ENCODE data around the gene RBFOX2.
"Not testable (repeated sequence)": the region's sequence is repeated elsewhere in the genome, so short reads cannot be mapped to it uniquely, and the experiment has no call there.

RBFOX2 gene

DNA sequence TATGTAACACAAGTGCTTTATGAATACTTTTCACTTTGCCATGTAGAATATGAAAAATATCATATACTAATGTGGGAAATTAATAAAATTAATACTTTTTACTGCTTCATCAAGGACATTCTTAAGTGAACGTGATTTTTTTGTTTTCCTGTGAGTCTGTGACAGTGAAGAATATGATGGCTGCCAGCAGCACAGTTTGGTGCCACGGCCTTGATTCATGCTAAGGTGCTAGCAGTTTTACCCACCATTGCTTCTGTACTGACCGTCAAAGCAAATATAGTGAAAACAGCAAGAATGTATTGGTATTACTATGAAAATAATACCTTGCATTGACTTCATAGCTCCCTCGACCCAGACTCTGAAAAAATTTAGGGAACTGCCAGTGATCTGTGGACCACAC, 231.2 kb downstream of the RBFOX2 start:
- DNase-seq (ENCODE audit: extremely low read depth, low read depth), result no peak
- TF ChIP-seq, protein P1, sequence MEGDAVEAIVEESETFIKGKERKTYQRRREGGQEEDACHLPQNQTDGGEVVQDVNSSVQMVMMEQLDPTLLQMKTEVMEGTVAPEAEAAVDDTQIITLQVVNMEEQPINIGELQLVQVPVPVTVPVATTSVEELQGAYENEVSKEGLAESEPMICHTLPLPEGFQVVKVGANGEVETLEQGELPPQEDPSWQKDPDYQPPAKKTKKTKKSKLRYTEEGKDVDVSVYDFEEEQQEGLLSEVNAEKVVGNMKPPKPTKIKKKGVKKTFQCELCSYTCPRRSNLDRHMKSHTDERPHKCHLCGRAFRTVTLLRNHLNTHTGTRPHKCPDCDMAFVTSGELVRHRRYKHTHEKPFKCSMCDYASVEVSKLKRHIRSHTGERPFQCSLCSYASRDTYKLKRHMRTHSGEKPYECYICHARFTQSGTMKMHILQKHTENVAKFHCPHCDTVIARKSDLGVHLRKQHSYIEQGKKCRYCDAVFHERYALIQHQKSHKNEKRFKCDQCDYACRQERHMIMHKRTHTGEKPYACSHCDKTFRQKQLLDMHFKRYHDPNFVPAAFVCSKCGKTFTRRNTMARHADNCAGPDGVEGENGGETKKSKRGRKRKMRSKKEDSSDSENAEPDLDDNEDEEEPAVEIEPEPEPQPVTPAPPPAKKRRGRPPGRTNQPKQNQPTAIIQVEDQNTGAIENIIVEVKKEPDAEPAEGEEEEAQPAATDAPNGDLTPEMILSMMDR (IDR thresholded peaks at IDR 0.05; ENCODE audit: low read depth, low read length), result no peak

DNA sequence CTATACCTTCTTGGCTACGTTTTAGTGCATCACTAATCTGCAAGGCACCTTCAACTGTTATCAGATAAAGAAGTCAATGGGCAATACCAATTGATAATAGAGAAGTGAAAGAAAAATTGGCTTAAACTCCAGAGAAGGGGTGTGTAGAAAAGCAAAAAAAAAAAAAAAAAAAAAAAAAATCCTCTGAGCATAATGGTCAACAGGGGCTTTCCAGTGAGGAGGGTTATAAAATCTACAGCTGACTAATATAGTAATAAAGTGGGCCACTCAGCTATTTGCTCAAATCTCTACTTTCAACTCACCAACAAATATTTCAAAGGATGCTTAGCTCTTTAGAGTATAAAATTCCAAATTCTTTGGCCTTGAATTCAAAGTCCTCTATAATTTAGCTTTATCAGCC, 233.1 kb downstream of the RBFOX2 start:
- TF ChIP-seq, protein P1 (IDR thresholded peaks at IDR 0.05; ENCODE audit: low read depth, low read length), result no peak
- no peak for DNase-seq (ENCODE audit: extremely low read depth, low read depth)

- TF ChIP-seq, protein P1 (IDR thresholded peaks at IDR 0.05; ENCODE audit: low read depth, low read length), result no peak
Measured at GRCh38 chr22:35792506-35792905, 236.1 kb downstream of the RBFOX2 start.

GRCh38 chr22:35791788-35792187, 236.8 kb downstream of the RBFOX2 start:
- not testable (repeated sequence) for DNase-seq (ENCODE audit: extremely low read depth, low read depth)

More at GRCh38 chr22:35792506-35792905, 236.1 kb downstream of the RBFOX2 start:
- no peak for DNase-seq (ENCODE audit: extremely low read depth, low read depth)

DNA sequence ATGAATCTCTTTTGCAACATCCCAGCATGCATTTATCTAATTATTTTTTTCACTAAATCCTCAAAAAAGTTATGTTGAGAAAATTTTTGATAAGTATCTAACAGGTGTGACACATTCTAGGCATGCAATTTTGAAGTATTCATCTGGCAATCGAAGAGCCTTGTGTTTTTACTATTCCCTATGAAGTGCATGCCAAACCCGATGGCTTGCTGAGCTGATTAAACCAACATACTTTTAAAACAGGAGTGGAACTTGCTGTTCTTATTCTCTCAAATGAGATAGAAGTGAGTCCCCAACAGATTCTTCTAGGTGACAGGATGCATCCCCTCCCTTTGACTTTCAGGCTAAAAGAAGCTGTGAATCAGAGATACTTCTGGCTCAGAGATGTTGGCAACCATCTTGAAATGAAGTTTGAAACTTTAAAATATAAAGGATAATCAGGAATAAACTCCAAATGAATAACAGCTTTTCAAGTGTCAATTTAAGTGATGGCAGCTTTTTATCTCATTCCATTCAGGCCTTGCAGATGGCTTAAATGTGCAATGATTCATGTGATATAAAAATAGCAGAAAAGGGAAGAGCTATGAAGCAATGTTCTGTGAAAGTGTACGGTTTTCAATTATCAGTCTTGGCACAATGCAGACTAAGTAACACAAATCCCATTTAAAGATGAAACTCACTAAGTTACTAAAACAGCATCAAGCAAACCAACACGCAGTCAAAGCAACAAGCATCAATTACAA, 243.3 kb downstream of the RBFOX2 start:
- DNase-seq (ENCODE audit: extremely low read depth, low read depth), result no peak
- TF ChIP-seq, protein P1 (IDR thresholded peaks at IDR 0.05; ENCODE audit: low read depth, low read length), result no peak

DNA sequence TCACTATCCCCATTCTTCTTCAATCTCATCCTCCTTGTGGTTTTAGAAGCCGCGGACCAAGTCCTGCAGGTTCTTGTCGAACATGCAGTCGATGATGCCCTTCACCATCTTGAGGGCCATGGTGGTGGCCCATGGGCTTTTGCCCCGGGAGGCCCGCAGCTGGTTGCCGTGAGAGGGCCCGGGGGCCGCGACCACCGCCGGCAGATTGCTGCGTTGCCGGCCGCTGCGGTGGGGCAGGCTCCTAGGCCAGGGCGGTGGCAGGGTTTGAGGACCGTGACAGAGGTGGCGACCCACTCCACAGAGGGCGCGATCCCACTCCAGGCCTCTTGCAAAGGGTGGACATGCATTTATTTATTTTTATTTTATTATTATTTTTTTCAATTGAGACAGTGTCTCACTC, 244.0 kb downstream of the RBFOX2 start:
- TF ChIP-seq, protein P1 (IDR thresholded peaks at IDR 0.05; ENCODE audit: low read depth, low read length), result no peak
- no peak for DNase-seq (ENCODE audit: extremely low read depth, low read depth)

DNA sequence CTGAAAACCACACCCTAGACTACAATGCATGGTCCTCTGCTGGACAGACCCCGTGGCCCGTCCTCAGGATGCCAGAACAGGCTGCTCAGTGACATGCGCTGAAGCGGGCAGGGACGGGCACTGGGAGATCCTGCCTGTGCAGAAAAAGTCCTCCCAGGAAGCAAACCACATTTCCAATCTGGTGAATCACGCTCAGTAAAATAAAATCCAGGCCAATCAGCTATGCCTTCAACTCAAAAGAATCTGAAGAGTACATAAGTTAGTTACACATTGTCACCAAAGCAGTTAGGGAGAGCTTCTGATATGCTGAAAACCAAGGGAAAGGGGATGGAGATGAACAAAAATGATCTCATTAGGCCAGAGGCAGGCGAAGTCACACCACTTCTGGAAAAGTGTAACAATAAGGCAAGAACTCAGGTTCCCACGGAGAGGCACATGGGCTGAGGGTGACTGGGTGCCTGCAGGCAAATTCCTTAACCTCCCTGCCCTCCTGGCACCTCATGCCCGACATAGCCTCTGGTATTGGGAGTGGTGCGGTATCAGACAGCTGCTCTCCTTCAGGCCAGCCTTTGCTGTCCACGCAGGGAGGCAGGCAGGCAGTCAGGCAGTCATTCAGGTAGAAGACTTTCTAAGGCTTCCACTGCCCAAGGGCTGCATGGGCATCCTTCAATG, 244.5 kb downstream of the RBFOX2 start:
- DNase-seq (ENCODE audit: extremely low read depth, low read depth), result no peak
- TF ChIP-seq, protein P1 (IDR thresholded peaks at IDR 0.05; ENCODE audit: low read depth, low read length), result no peak

Measured in AG09319 (cell line).